Right cardiac atrium (tissue), 5 donors: ENCODE results near the gene SLC39A9. TPM values are rescaled to one million over a fixed set of nuclear protein-coding genes. Genes with fewer than 3 reads are reported as not detected.
"Not testable (repeated sequence)": the region's sequence is repeated elsewhere in the genome, so short reads cannot be mapped to it uniquely, and the experiment has no call there.

Experiments
- ATAC-seq, 2 donors: fragments of 200-7000 bp; cut with Tn5 transposase; one replicate each; pipeline versions ENCODE4 v1.8.0 to v1.9.1; 2020; ENCODE audit warnings: moderate library complexity in 2 of 2, mild to moderate bottlenecking in 1 of 2
- DNase-seq, 3 donors: peaks; one replicate each; pipeline ENCODE4 v3.0.0-alpha.2; 2020
- H3K27ac ChIP-seq: one replicate; pipeline ENCODE4 v1.5.1; 2013; ENCODE audit warnings: mild to moderate bottlenecking, low read length, control low read depth, moderate library complexity
- H3K27me3 ChIP-seq: one replicate; pipeline ENCODE4 v1.6.1; 2013; ENCODE audit not compliant: control insufficient read depth, insufficient read depth
- H3K4me1 ChIP-seq: one replicate; pipeline ENCODE4 v1.6.1; 2013; ENCODE audit warnings: low read length; ENCODE audit not compliant: control insufficient read depth, insufficient read depth
- H3K4me3 ChIP-seq: one replicate; pipeline ENCODE4 v1.5.1; 2013; ENCODE audit warnings: low read length, control low read depth
- H3K9me3 ChIP-seq: one replicate; pipeline ENCODE4 v1.6.1; 2013; ENCODE audit warnings: low read length; ENCODE audit not compliant: control insufficient read depth
- WGBS: extraction: QIAGEN DNeasy Blood & Tissue Kit; methylation state at CpG from one replicate; pipeline ENCODE4 v1.1.7; 2013; 5-methylcytosine and 5-hydroxymethylcytosine counted together
- intact Hi-C, 4 donors: fragments of 100-400 bp; cut with DNase I; formaldehyde crosslinking; loops; one replicate each; pipeline versions ENCODE4 v1.11.0 to v1.14.0; 2022 to 2023
- polyA plus RNA-seq: library from polyadenylated mRNA; stranded (reverse); fragments of 200-250 nt; gene quantifications from one replicate; pipeline ENCODE4 v1.2.3, GENCODE V29; 2013
- total RNA-seq, 4 donors: library from RNA; stranded (reverse); fragmentation: NEBNext Ultra II Directional; extraction: Animal tissue kit (Norgen Biotek cat#: 25700); gene quantifications; one replicate each; pipeline ENCODE4 v1.2.1, GENCODE V29; 2021
- donor health status: healthy with polysubstance abuse.
- donor health status: DM: no; HTN: yes; CAD: no.
- donor health status: DM: no; HTN: no; CAD: no.
- donor health status: DM: no; HTN: yes; CAD: no; lungs with severe emphysema.
- donor health status: DM: yes; HTN: yes; CAD: no.

SLC39A9 gene
- total and polyA plus RNA-seq, 5 donors = 10.3 to 34.5 (median 24.4) TPM

- DNase-seq = no peak
- no peaks in the 10 kb centered on the region for H3K9me3 ChIP-seq
- WGBS = 94% methylated on average over 4 of the region's 4 CpGs
- no peak overlapping the region for H3K27ac ChIP-seq
- intact Hi-C loops = no loop called here
- H3K4me1 ChIP-seq = no peaks in the 10 kb centered on the region
- H3K27me3 ChIP-seq = no peaks in the 10 kb centered on the region
- H3K4me3 ChIP-seq = no peak overlapping the region
- ATAC-seq = no peak
Observed at GRCh38 chr14:69487226-69487625, 88.7 kb downstream of the SLC39A9 start.

- no peaks in the 10 kb centered on the region for H3K9me3 ChIP-seq
- H3K4me1 ChIP-seq = no peaks in the 10 kb centered on the region
- no peak overlapping the region for H3K27ac ChIP-seq
- H3K4me3 ChIP-seq = no peak overlapping the region
- 66% methylated on average over 4 of the region's 4 CpGs for WGBS
- DNase-seq = no peak
- H3K27me3 ChIP-seq = no peaks in the 10 kb centered on the region
- intact Hi-C loops = no loop called here
- no peak for ATAC-seq
Observed at GRCh38 chr14:69487771-69488170, 89.3 kb downstream of the SLC39A9 start.

- Histone ChIP-seq H3K27me3 (no peaks in the 10 kb centered on the region), H3K27ac (no peak overlapping the region), H3K4me1 (no peaks in the 10 kb centered on the region), H3K4me3 (no peak overlapping the region), H3K9me3 (no peaks in the 10 kb centered on the region)
- ATAC-seq = no peak
- intact Hi-C loops = no loop called here
- no peak for DNase-seq
Observed at GRCh38 chr14:69489495-69489894, 91.0 kb downstream of the SLC39A9 start.

- no peak for ATAC-seq
- 81% methylated on average over 7 of the region's 7 CpGs for WGBS
- no peaks in the 10 kb centered on the region for H3K9me3 ChIP-seq
- no peak for DNase-seq
- H3K27me3 ChIP-seq = no peaks in the 10 kb centered on the region
- intact Hi-C loops = no loop called here
- no peaks in the 10 kb centered on the region for H3K4me1 ChIP-seq
- no peak overlapping the region for H3K27ac ChIP-seq
- H3K4me3 ChIP-seq = no peak overlapping the region
Observed at GRCh38 chr14:69490219-69490918, 91.9 kb downstream of the SLC39A9 start.

GRCh38 chr14:69491193-69491592 lies 92.7 kb downstream of the SLC39A9 start:
- Histone ChIP-seq H3K27ac (no peak overlapping the region), H3K27me3 (no peaks in the 10 kb centered on the region), H3K4me1 (no peaks in the 10 kb centered on the region), H3K4me3 (no peak overlapping the region), H3K9me3 (no peaks in the 10 kb centered on the region)
- DNase-seq (no peak), ATAC-seq (no peak)
- intact Hi-C loops = no loop called here
- WGBS = 83% methylated on average over 3 of the region's 3 CpGs

GRCh38 chr14:69493038-69493437 lies 94.5 kb downstream of the SLC39A9 start:
- intact Hi-C loops = no loop called here
- ATAC-seq (no peak), DNase-seq (no peak)
- Histone ChIP-seq H3K9me3 (no peaks in the 10 kb centered on the region), H3K4me3 (no peak overlapping the region), H3K4me1 (no peaks in the 10 kb centered on the region), H3K27ac (no peak overlapping the region), H3K27me3 (no peaks in the 10 kb centered on the region)
- WGBS = 68% methylated on average over 4 of the region's 4 CpGs

GRCh38 chr14:69493791-69494190 lies 95.3 kb downstream of the SLC39A9 start:
- Histone ChIP-seq H3K4me3 (no peak overlapping the region), H3K4me1 (no peaks in the 10 kb centered on the region), H3K27me3 (no peaks in the 10 kb centered on the region), H3K27ac (no peak overlapping the region), H3K9me3 (no peaks in the 10 kb centered on the region)
- ATAC-seq (no peak), DNase-seq (no peak)
- 60% methylated on average over 3 of the region's 3 CpGs for WGBS
- intact Hi-C loops = no loop called here

- WGBS = 86% methylated on average over 5 of the region's 5 CpGs
- Histone ChIP-seq H3K4me3 (no peak overlapping the region), H3K9me3 (no peaks in the 10 kb centered on the region), H3K4me1 (no peaks in the 10 kb centered on the region), H3K27ac (no peak overlapping the region), H3K27me3 (no peaks in the 10 kb centered on the region)
- intact Hi-C loops = no loop called here
- DNase-seq (no peak), ATAC-seq (no peak)
Observed at GRCh38 chr14:69495341-69495921, 96.9 kb downstream of the SLC39A9 start.

GRCh38 chr14:69497866-69498265 lies 99.4 kb downstream of the SLC39A9 start:
- H3K4me1 ChIP-seq, H3K27ac ChIP-seq, ATAC-seq, H3K27me3 ChIP-seq, H3K9me3 ChIP-seq, DNase-seq, intact Hi-C loops, H3K4me3 ChIP-seq: not testable (repeated sequence)
- 98% methylated on average over 4 of the region's 4 CpGs for WGBS

- H3K9me3 ChIP-seq, DNase-seq, intact Hi-C loops, H3K4me1 ChIP-seq, H3K27me3 ChIP-seq, H3K27ac ChIP-seq, ATAC-seq, H3K4me3 ChIP-seq: not testable (repeated sequence)
- 95% methylated on average over 4 of the region's 4 CpGs for WGBS
Observed at GRCh38 chr14:69498286-69498685, 99.8 kb downstream of the SLC39A9 start.

GRCh38 chr14:69499436-69499835 lies 100.9 kb downstream of the SLC39A9 start:
- Histone ChIP-seq H3K9me3 (no peaks in the 10 kb centered on the region), H3K4me3 (no peak overlapping the region), H3K27ac (no peak overlapping the region), H3K4me1 (no peaks in the 10 kb centered on the region), H3K27me3 (no peaks in the 10 kb centered on the region)
- no peak for ATAC-seq
- intact Hi-C loops = no loop called here
- DNase-seq = no peak
- 89% methylated on average over 5 of the region's 5 CpGs for WGBS

- intact Hi-C loops = no loop called here
- Histone ChIP-seq H3K4me1 (no peaks in the 10 kb centered on the region), H3K27ac (no peak overlapping the region), H3K27me3 (no peaks in the 10 kb centered on the region), H3K9me3 (no peaks in the 10 kb centered on the region), H3K4me3 (no peak overlapping the region)
- WGBS = 92% methylated on average over 5 of the region's 5 CpGs
- DNase-seq (no peak), ATAC-seq (no peak)
Observed at GRCh38 chr14:69500096-69500495, 101.6 kb downstream of the SLC39A9 start.
